Measurements from ENCODE around the gene FRMD6.

Gene FRMD6

DNA sequence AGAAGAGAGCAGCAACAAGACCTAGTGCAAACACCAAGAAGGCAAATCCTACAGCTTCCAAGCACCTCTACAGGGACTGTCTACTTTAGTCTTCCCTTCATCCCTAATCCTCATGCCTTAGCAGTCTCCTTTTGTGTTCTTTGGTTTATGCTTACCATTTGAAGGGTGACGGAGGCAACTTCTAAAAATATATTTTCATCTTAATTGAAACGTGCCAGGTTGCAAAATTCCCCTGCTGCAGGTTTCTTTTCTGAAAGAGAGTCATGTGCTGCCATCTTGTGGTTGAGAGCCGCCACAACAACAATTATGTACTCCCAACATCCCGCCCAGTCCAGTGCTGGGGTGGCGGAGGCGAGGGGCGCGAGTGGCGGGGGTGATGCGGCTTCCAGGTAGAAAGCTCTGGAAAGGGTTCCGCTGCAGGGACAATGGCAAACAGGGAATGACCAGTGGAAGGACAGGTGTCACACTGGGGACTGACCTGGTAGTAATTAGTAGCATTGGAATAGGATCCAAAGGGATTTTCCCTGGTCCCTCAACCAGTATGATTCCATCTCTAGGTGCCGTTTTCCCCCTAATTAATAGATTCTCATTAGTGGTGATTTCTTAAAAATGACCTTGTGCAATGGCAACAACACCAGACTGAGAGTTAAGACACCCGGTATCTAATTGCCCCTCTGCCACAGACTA is 128.4 kb downstream of the FRMD6 start:
- DNase-seq (ENCODE audit: low read depth) = peak; percentile 51

All from activated T-helper 9 cell treated with anti-CD3 and anti-CD28 coated beads, Interleukin-2, amount 50 U/mL, for 16 hours (primary cell).